GM12878 (cell line): ENCODE data around the gene SLC24A3. TPM values are rescaled to one million over a fixed set of nuclear protein-coding genes. Genes with fewer than 3 reads are reported as not detected.

Source experiments
- ATAC-seq: fragments of 200-7000 bp; cut with Tn5 transposase; 3 replicates; pipeline ENCODE4 v1.9.1; 2020; ENCODE audit warnings: mild to moderate bottlenecking, moderate library complexity
- BruUV-seq: library from RNA; stranded (reverse); fragments of 400-500 nt; replicated peaks from 2 replicates; lab custom pipeline; 2021; lab: Mats Ljungman, UMichigan
- CTCF ChIA-PET: fragments of 300-600 bp; sonication (Branson Sonifier 250); formaldehyde crosslinking; extraction: SDS; loops from one replicate; lab custom pipeline; 2021; ENCODE audit warnings: inconsistent platforms; lab: Yijun Ruan, JAX
- POLR2A ChIA-PET: fragments of 350-600 bp; formaldehyde crosslinking; extraction: SDS; loops from one replicate; lab custom pipeline; 2021; ENCODE audit warnings: inconsistent platforms; lab: Charles Lee
- RAD21 ChIA-PET: fragments of 300-600 bp; sonication (Branson Sonifier 250); formaldehyde crosslinking; loops from one replicate; lab custom pipeline; 2023; ENCODE audit warnings: antibody characterized with exemption; ENCODE audit not compliant: unreplicated experiment; lab: Charles Lee
- SMC1A ChIA-PET: fragments of 300-600 bp; sonication (Branson Sonifier 250); formaldehyde crosslinking; loops from one replicate; lab custom pipeline; 2023; ENCODE audit not compliant: unreplicated experiment, uncharacterized antibody; lab: Charles Lee
- DNase-seq: peaks from one replicate; pipeline ENCODE4 v3.0.0-alpha.2; 2011; ENCODE audit warnings: low read depth, low spot score
- FAIRE-seq: peaks from 3 replicates; lab custom pipeline; 2011; peaks lifted over from hg19 to GRCh38; lab: Jason Lieb, UNC
- H2AFZ ChIP-seq: 2 replicates; pipeline ENCODE4 v1.6.0; 2011; ENCODE audit warnings: low read depth, low read length, control low read depth; ENCODE audit not compliant: control insufficient read depth
- H3K27ac ChIP-seq: 2 replicates; pipeline ENCODE4 v1.5.1; 2011; ENCODE audit warnings: control low read depth; ENCODE audit not compliant: control insufficient read depth, insufficient read depth
- H3K27me3 ChIP-seq, 2 experiments: replicated peaks in 1 of 2; 2 replicates each; pipeline versions ENCODE4 v1.6.0 to v1.6.1; 2011; ENCODE audit warnings: low read length in 1 of 2; ENCODE audit not compliant: control insufficient read depth in 2 of 2, insufficient read depth in 2 of 2
- H3K36me3 ChIP-seq, 2 experiments: 2 replicates each; pipeline ENCODE4 v1.5.1; 2011; ENCODE audit warnings: low read length in 1 of 2; ENCODE audit not compliant: control insufficient read depth in 2 of 2, insufficient read depth in 2 of 2
- H3K4me1 ChIP-seq: 2 replicates; pipeline ENCODE4 v1.6.1; 2011; ENCODE audit warnings: mild to moderate bottlenecking, low read length, moderate library complexity, mixed read lengths; ENCODE audit not compliant: control insufficient read depth, insufficient read depth
- H3K4me2 ChIP-seq: 2 replicates; pipeline ENCODE4 v1.6.0; 2011; ENCODE audit warnings: control low read depth; ENCODE audit not compliant: control insufficient read depth, insufficient read depth
- H3K4me3 ChIP-seq: fragments of 200-600 bp; sonication (generic); 2 replicates; pipeline ENCODE4 v1.5.1; 2016
- H3K79me2 ChIP-seq: 2 replicates; pipeline ENCODE4 v1.6.0; 2011; ENCODE audit warnings: low read length; ENCODE audit not compliant: control insufficient read depth, insufficient read depth
- H3K9ac ChIP-seq: 2 replicates; pipeline ENCODE4 v1.8.0; 2011; ENCODE audit warnings: low read length, control low read depth, mixed read lengths; ENCODE audit not compliant: control insufficient read depth, insufficient read depth
- H3K9me3 ChIP-seq: replicated peaks from 3 replicates; pipeline ENCODE4 v1.5.1; 2011; ENCODE audit warnings: mild to moderate bottlenecking, low read length; ENCODE audit not compliant: control insufficient read depth, insufficient read depth
- H4K20me1 ChIP-seq: 2 replicates; pipeline ENCODE4 v1.6.0; 2011; ENCODE audit not compliant: control insufficient read depth, insufficient read depth
- BCL11A ChIP-seq: IDR thresholded peaks from 2 replicates; pipeline ENCODE4 v1.6.1; 2011; ENCODE audit warnings: low read depth, low read length
- IKZF2 ChIP-seq, 2 experiments: fragments of 450-650 bp; IDR thresholded peaks; 2 replicates each; pipeline ENCODE4 v1.6.1; 2017; ENCODE audit warnings: mild to moderate bottlenecking in 2 of 2, moderate library complexity in 2 of 2
- MTA3 ChIP-seq: IDR thresholded peaks from 2 replicates; pipeline ENCODE4 v1.6.1; 2012; ENCODE audit warnings: low read length, inconsistent platforms, borderline replicate concordance
- NRF1 ChIP-seq: conservative IDR thresholded peaks from 2 replicates; pipeline ENCODE4 v1.6.1; 2011; ENCODE audit warnings: mild to moderate bottlenecking, low read depth, low read length, improper control_type of control experiment
- SIX5 ChIP-seq: IDR thresholded peaks from 2 replicates; pipeline ENCODE4 v1.6.1; 2011; ENCODE audit warnings: mild to moderate bottlenecking, low read depth, low read length, moderate library complexity; ENCODE audit not compliant: severe bottlenecking
- SP1 ChIP-seq: IDR thresholded peaks from one replicate; pipeline ENCODE4 v1.6.1; 2011; ENCODE audit warnings: low read depth, low read length
- TBL1XR1 ChIP-seq: IDR thresholded peaks from 2 replicates; pipeline ENCODE4 v1.6.1; 2012; ENCODE audit warnings: low read depth, low read length, improper control_type of control experiment
- WGBS: methylation state at CpG from one replicate; pipeline ENCODE4 v1.1.6; 2016; ENCODE audit warnings: low lambda C conversion rate; ENCODE audit not compliant: insufficient replicate concordance, insufficient coverage; ENCODE audit errors: missing lambda C conversion rate; 5-methylcytosine and 5-hydroxymethylcytosine counted together
- in situ Hi-C: fragments of 300-500 bp; cut with MboI; formaldehyde crosslinking; loops from 9 replicates; pipeline ENCODE4 v1.14.3; 2018; ENCODE audit warnings: mixed read lengths
- intact Hi-C: fragments of 100-400 bp; cut with micrococcal nuclease; formaldehyde crosslinking; loops from one replicate; pipeline ENCODE4 v1.14.2; 2022; ENCODE audit not compliant: unreplicated experiment
- polyA plus RNA-seq, 11 experiments: library from polyadenylated mRNA; depleted of rRNA in 4 of 11; unstranded in 6 of 11; stranded (reverse) in 5 of 11; fragments of >200 nt; fragmentation: Nextera tagmentation in 4 of 11; fragmentation: Illumina TruSeq in 1 of 11; extraction: Ambion mirVana in 4 of 11; extraction: Trizol in 1 of 11; gene quantifications; 1 replicate in 1 of 11; 2 replicates in 10 of 11; pipeline versions ENCODE4 v1.2.1 to v1.2.3, GENCODE V29; 2011 to 2016; ENCODE audit warnings: inconsistent platforms in 2 of 11, missing spikeins in 2 of 11, low read depth in 1 of 11
- total RNA-seq, 4 experiments: library from RNA; depleted of rRNA in 3 of 4; stranded (reverse); fragments of >200 nt in 3 of 4; fragmentation: Illumina TruSeq in 1 of 4; extraction: Trizol in 1 of 4; gene quantifications; 2 replicates each; pipeline versions ENCODE4 v1.2.1 to v1.2.3, GENCODE V29; 2013 to 2021
- TF ChIP-seq, protein P1 (sequence below): IDR thresholded peaks from 2 replicates; pipeline ENCODE4 v1.6.1; 2012; ENCODE audit warnings: low read depth, low read length, improper control_type of control experiment
- TF ChIP-seq, protein P2 (sequence below): IDR thresholded peaks from 2 replicates; pipeline ENCODE4 v1.6.1; 2011; ENCODE audit warnings: borderline replicate concordance, low read depth, mild to moderate bottlenecking, moderate library complexity, mixed read lengths, low read length; ENCODE audit not compliant: insufficient read depth; ENCODE audit errors: extremely low read length

SLC24A3 gene
- total and polyA plus RNA-seq, 10 of the 15 experiments (the other 5 are each of a cell fraction or from before 2014, with no cell fraction given): 0.04 TPM; not detected in 9

DNA sequence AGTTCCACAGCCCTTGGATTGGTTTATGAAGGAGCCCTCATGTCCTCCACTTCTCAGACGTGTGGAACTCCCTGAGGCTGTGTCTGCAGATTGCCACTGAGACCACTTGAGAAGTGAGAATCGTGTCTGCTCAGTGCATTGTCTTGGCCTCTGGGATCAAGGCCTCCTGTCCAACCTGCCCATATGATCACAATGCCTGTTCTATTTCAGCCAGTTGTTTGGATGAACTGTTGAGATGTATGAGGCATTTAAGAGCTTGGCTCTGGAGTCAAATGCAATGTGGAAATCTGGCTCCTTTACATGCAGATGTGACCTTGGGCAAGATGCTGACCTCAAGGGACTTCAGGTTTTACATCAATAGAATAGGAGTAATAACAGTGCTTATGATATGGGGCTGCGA lies 125.9 kb downstream of the SLC24A3 start:
- no peak for DNase-seq
- intact Hi-C loops (no loop called here), in situ Hi-C loops (no loop called here)
- CTCF ChIA-PET: interaction anchor here (0.7 to 1.1 kb wide), 2 partner anchors 9 to 344 kb away, joined by 3 read pairs; no protein-coding TSS in a partner anchor
- Histone ChIP-seq H4K20me1 (0 out of 2 replicates have a peak, but pooled peaks cover 3% of the 10 kb centered on the region), H3K4me2 (no peak overlapping the region), H2AFZ (no peak overlapping the region), H3K27ac (no peak overlapping the region), H3K9ac (no peak overlapping the region), H3K27me3 (peaks cover 2 to 4% of the 10 kb centered on the region in 2 experiments; a peak in 2 of 4 replicates), H3K4me3 (no peak overlapping the region), H3K9me3 (no peaks in the 10 kb centered on the region), H3K4me1 (no peaks in the 10 kb centered on the region), H3K36me3 (no peaks in the 10 kb centered on the region), H3K79me2 (no peaks in the 10 kb centered on the region)
- RAD21 ChIA-PET: no interaction called here
- no peak for FAIRE-seq
- no peak for ATAC-seq
- WGBS: 0% methylated on average over 3 of the region's 3 CpGs
- SMC1A ChIA-PET: no interaction called here
- POLR2A ChIA-PET: no interaction called here
- no TSS peak for BruUV-seq
- no peak for TF ChIP-seq IKZF2 (IDR thresholded peaks at IDR 0.05)
- no peak for TF ChIP-seq SIX5
- TF ChIP-seq MTA3: no peak
- no peak for TF ChIP-seq NRF1
- TF ChIP-seq, protein P1, sequence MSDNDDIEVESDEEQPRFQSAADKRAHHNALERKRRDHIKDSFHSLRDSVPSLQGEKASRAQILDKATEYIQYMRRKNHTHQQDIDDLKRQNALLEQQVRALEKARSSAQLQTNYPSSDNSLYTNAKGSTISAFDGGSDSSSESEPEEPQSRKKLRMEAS: no peak
- TF ChIP-seq BCL11A: no peak
- TF ChIP-seq, protein P2, sequence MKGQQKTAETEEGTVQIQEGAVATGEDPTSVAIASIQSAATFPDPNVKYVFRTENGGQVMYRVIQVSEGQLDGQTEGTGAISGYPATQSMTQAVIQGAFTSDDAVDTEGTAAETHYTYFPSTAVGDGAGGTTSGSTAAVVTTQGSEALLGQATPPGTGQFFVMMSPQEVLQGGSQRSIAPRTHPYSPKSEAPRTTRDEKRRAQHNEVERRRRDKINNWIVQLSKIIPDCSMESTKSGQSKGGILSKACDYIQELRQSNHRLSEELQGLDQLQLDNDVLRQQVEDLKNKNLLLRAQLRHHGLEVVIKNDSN: no peak
- no peak for TF ChIP-seq SP1
- no peak for TF ChIP-seq TBL1XR1
